HEK293 (cell line): ENCODE measurements around the gene KLF16.

Experiments
- KLF7 ChIP-seq: fragments of 450-650 bp; formaldehyde crosslinking; IDR thresholded peaks from 2 replicates; pipeline ENCODE4 v1.5.1; 2016; ENCODE audit warnings: missing biosample characterization, missing genetic modification characterization, borderline replicate concordance
- SP7 ChIP-seq: fragments of 450-650 bp; formaldehyde crosslinking; IDR thresholded peaks from 2 replicates; pipeline ENCODE4 v1.5.1; 2016; ENCODE audit warnings: missing biosample characterization, missing genetic modification characterization
- YY1 ChIP-seq: fragments of 450-650 bp; formaldehyde crosslinking; IDR thresholded peaks from 2 replicates; pipeline ENCODE4 v1.5.1; 2018; ENCODE audit warnings: missing biosample characterization, missing genetic modification characterization
- ZBTB1 ChIP-seq: fragments of 450-650 bp; formaldehyde crosslinking; IDR thresholded peaks from 2 replicates; pipeline ENCODE4 v1.5.1; 2016; ENCODE audit warnings: missing biosample characterization, missing genetic modification characterization
- ZFP3 ChIP-seq: fragments of 450-650 bp; formaldehyde crosslinking; IDR thresholded peaks from 2 replicates; pipeline ENCODE4 v1.5.1; 2016; ENCODE audit warnings: low read depth, missing biosample characterization, missing genetic modification characterization
- ZNF138 ChIP-seq: fragments of 450-650 bp; formaldehyde crosslinking; IDR thresholded peaks from 2 replicates; pipeline ENCODE4 v1.5.1; 2016; ENCODE audit warnings: missing biosample characterization, missing genetic modification characterization, borderline replicate concordance
- ZNF157 ChIP-seq: fragments of 450-650 bp; formaldehyde crosslinking; IDR thresholded peaks from 2 replicates; pipeline ENCODE4 v1.5.1; 2016; ENCODE audit warnings: missing biosample characterization, missing genetic modification characterization
- ZNF202 ChIP-seq: fragments of 450-650 bp; formaldehyde crosslinking; IDR thresholded peaks from 2 replicates; pipeline ENCODE4 v1.5.1; 2016; ENCODE audit warnings: missing biosample characterization, missing genetic modification characterization, borderline replicate concordance
- ZNF221 ChIP-seq: fragments of 450-650 bp; formaldehyde crosslinking; IDR thresholded peaks from 2 replicates; pipeline ENCODE4 v1.5.1; 2017; ENCODE audit warnings: missing biosample characterization, missing genetic modification characterization, borderline replicate concordance
- ZNF48 ChIP-seq: fragments of 450-650 bp; formaldehyde crosslinking; IDR thresholded peaks from 2 replicates; pipeline ENCODE4 v1.5.1; 2016; ENCODE audit warnings: missing biosample characterization, missing genetic modification characterization
- TF ChIP-seq, protein P1 (sequence below): fragments of 450-650 bp; formaldehyde crosslinking; IDR thresholded peaks from 2 replicates; pipeline ENCODE4 v1.5.1; 2016; ENCODE audit warnings: missing biosample characterization, missing genetic modification characterization
- TF ChIP-seq, protein P2 (sequence below): fragments of 450-650 bp; formaldehyde crosslinking; IDR thresholded peaks from 2 replicates; pipeline ENCODE4 v1.5.1; 2016; ENCODE audit warnings: missing biosample characterization, missing genetic modification characterization

DNA sequence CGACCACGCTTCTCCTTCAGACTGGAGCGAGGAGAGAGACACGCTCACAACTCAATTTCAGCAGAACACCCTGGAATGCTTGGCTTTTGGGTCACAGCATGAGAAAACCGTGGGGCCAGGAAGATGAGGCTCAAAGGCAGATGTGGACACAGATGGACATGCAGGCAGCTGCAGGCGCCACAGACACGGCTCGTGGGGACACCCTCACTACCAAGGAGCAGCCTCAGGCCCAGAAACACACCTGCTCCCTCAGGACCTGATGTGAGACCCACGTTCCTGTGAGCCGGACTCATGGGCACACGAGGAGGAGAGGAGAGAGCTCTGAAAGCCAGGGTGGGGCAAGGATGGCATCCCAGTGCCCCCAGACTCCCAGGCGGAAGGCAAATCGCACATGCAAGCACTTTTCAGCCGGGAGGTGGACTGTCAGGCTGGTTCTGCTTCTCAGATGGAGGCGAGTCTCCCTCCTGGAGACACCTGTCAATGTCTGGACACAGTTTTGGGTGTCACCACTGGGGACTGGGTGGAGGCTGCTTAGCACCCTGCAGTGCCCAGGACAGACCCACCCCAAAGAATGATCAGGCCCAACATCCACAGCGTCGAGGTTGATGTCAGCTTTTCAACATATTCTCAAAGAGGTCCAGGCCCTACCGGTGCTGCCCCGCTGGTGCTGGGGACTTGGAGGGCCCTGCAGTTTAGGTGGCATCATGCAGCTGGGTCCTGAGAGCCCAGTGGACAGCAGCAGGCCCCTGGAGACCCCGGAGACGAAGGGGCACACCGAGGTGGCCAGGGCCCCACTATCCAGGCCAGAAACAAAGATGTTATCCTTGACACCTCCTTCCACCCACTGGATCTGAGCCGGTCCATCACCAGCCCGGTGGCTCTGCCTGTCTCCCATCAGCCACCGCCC, 19.7 kb upstream of the KLF16 start:
- TF ChIP-seq, protein P1, sequence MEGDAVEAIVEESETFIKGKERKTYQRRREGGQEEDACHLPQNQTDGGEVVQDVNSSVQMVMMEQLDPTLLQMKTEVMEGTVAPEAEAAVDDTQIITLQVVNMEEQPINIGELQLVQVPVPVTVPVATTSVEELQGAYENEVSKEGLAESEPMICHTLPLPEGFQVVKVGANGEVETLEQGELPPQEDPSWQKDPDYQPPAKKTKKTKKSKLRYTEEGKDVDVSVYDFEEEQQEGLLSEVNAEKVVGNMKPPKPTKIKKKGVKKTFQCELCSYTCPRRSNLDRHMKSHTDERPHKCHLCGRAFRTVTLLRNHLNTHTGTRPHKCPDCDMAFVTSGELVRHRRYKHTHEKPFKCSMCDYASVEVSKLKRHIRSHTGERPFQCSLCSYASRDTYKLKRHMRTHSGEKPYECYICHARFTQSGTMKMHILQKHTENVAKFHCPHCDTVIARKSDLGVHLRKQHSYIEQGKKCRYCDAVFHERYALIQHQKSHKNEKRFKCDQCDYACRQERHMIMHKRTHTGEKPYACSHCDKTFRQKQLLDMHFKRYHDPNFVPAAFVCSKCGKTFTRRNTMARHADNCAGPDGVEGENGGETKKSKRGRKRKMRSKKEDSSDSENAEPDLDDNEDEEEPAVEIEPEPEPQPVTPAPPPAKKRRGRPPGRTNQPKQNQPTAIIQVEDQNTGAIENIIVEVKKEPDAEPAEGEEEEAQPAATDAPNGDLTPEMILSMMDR (tag by site-specific recombination) = no peak
- TF ChIP-seq KLF7 (no peak), ZNF221 (tag by site-specific recombination) (no peak), ZFP3 (tag by site-specific recombination) (no peak), ZNF48 (no peak), ZNF138 (tag by site-specific recombination) (no peak), ZNF157 (tag by site-specific recombination) (no peak), ZNF202 (no peak), YY1 (no peak), ZBTB1 (tag by site-specific recombination) (no peak), SP7 (tag by site-specific recombination) (no peak)
- TF ChIP-seq, protein P2, sequence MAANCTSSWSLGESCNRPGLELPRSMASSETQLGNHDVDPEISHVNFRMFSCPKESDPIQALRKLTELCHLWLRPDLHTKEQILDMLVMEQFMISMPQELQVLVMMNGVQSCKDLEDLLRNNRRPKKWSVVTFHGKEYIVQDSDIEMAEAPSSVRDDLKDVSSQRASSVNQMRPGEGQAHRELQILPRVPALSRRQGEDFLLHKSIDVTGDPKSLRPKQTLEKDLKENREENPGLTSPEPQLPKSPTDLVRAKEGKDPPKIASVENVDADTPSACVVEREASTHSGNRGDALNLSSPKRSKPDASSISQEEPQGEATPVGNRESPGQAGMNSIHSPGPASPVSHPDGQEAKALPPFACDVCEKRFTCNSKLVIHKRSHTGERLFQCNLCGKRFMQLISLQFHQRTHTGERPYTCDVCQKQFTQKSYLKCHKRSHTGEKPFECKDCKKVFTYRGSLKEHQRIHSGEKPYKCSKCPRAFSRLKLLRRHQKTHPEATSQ (tag by site-specific recombination) = no peak
